ENCODE measurements around the gene GPATCH11. TPM values are rescaled to one million over a fixed set of nuclear protein-coding genes. Genes with fewer than 3 reads are reported as not detected.

GPATCH11 gene
- polyA plus RNA-seq, 3 donors from 2014 or later, result 5.7 to 9.4 (median 8.2) TPM

DNA sequence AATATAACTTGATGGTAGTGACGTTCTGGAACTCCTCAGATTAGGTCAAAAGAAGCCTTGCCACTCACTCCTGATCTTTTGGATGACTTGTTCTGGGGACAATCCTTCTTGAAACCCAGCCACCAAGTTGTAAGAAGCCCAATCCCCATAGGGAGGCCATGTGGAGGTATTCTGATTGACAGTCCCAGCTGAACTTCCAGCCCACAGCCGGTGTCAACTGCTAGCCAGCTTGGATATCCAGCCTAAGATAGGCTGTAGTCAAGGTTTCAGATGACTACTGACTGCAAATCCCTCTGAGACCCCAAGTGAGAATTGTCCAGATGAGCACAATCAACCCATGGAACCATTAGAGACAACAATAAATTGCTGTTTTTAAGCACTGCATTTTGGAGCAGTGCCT, 41.1 kb downstream of the GPATCH11 start:
- Mint-ChIP-seq H3K4me3 (no peak overlapping the region), H3K27me3 (ENCODE audit: low read depth in 3 of 3) (peaks cover 0 to 3% (median 0%) of the 10 kb centered on the region in 3 donors), H3K27ac (peak overlapping the region in 1 of 6 donors; percentile 32)

DNA sequence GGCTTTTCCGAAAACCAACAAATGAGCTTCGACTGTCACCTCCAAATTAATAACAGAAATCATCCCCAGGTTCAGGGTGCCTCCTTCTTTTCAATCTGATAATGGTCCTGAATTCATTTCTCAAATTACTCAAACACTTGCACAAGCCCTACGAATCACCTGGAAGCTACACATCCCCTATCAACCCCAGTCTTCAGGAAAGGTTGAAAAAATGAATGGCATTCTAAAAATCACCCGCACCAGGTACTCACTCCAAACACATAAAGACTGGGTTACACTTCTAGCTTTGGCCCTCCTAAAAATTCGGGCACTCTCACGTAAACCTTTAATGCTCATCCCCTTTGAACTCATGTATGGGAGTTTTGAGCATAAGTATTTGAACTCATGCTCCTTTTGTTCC, 48.6 kb downstream of the GPATCH11 start:
- no peak overlapping the region for H3K27ac Mint-ChIP-seq
- H3K4me3 Mint-ChIP-seq, result no peak overlapping the region
- no peaks in the 10 kb centered on the region for H3K9me3 Mint-ChIP-seq
- H3K27me3 Mint-ChIP-seq (ENCODE audit: low read depth in 3 of 3), result no peaks in the 10 kb centered on the region
- peaks cover 0 to 8% of the 10 kb centered on the region in 2 donors for H3K4me1 Mint-ChIP-seq
- no peak for DNase-seq
- peaks cover 27 to 53% (median 51%) of the 10 kb centered on the region in 3 donors for H3K36me3 Mint-ChIP-seq

More for the DNA sequence above, 41.1 kb downstream of the GPATCH11 start:
- H3K9me3 Mint-ChIP-seq, result no peaks in the 10 kb centered on the region
- H3K36me3 Mint-ChIP-seq, result peaks cover 3 to 48% (median 27%) of the 10 kb centered on the region in 3 donors
- DNase-seq, result no peak
- H3K4me1 Mint-ChIP-seq, result peaks cover 3 to 14% of the 10 kb centered on the region in 2 donors

DNA sequence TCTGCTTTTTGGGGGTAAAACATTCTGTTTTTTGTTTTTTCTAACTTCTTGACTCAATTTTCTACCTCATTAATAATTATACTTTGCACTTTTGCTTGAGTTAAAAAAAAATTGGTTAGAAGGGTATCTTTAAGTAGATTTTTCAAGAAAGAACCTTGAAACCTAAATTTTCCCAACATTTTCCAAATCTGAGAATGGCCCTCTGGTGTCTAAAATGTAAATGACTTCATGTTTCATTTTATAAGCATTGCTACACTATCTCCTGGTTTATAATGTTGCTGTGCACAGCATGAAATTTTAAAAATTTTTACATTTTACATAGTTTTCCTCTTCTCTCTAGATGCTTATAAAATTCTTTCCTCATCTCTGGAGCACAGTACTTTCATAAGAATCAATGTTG, 58.2 kb downstream of the GPATCH11 start:
- Mint-ChIP-seq H3K4me1 (no peaks in the 10 kb centered on the region), H3K4me3 (no peak overlapping the region), H3K27me3 (ENCODE audit: low read depth in 3 of 3) (peaks cover 0 to 2% (median 0%) of the 10 kb centered on the region in 3 donors), H3K36me3 (peaks cover 27 to 39% (median 29%) of the 10 kb centered on the region in 3 donors), H3K9me3 (peaks cover 0 to 1% (median 0%) of the 10 kb centered on the region in 6 donors), H3K27ac (peak overlapping the region in 1 of 6 donors; percentile 34)
- no peak for DNase-seq

DNA sequence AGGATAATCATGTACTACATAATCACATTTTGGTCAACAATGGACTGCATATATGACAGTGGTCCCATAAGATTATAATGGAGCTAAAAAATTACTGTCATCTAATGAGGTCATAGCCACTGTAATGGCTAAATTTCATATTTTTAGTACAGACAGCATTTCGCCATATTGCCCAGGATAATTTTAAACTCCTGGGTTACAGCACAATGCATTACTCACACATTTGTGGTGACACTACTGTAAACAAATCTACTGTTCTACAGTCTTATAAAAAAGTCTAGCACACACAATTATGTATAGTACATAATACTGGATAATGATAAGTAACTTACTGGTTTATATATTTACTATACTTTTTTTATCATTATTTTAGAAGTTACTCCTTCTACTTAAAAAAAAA, 59.7 kb downstream of the GPATCH11 start:
- Mint-ChIP-seq H3K27ac (no peak overlapping the region), H3K9me3 (peaks cover 0 to 1% (median 0%) of the 10 kb centered on the region in 6 donors), H3K27me3 (ENCODE audit: low read depth in 3 of 3) (peaks cover 0 to 2% (median 0%) of the 10 kb centered on the region in 3 donors), H3K4me1 (peaks cover 4 to 9% of the 10 kb centered on the region in 2 donors), H3K4me3 (no peak overlapping the region), H3K36me3 (peaks cover 23 to 43% (median 35%) of the 10 kb centered on the region in 3 donors)
- no peak for DNase-seq

DNA sequence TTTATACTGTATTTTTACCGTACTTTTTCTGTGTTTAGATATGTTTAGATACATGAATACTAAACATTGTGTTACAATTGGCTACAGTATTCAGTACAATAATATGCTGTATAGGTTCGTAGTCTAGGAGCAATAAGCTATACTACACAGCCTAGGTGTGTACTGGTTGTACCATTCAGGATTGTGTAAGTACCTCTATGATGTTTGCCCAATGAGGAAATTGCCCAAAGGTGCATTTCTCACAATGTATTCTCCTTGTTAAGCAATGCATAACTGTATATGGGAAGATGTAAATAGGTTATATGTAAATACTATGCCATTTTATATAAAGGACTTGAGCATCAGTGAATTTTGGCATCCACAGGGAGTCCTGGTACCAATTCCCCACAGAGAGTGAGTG, 61.7 kb downstream of the GPATCH11 start:
- Mint-ChIP-seq H3K4me1 (peaks cover 16 to 30% of the 10 kb centered on the region in 2 donors), H3K27me3 (ENCODE audit: low read depth in 3 of 3) (peaks cover 0 to 2% (median 0%) of the 10 kb centered on the region in 3 donors), H3K4me3 (no peak overlapping the region), H3K36me3 (peaks cover 15 to 26% (median 25%) of the 10 kb centered on the region in 3 donors), H3K9me3 (peaks cover 0 to 1% (median 0%) of the 10 kb centered on the region in 6 donors), H3K27ac (no peak overlapping the region)
- no peak for DNase-seq

DNA sequence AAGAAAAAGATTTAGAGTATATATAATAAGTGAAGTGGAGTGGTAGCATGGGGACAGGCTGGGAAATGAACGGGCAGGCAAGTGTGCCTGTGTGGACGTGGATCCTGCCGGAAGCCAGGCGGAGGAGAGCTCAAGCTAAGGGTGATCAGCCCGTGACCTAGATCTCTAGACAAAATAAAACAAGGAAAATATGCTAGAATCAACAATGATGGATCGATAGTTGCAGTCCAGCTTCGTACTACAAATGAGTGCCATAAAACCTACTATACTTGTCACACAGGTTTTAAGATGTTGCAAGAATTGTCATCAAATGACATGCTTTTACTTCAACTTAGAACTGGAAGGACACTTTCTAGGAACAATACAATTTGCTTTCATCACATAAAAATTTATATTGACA, 64.0 kb downstream of the GPATCH11 start:
- H3K27ac Mint-ChIP-seq, result peak overlapping the region in 3 of 6 donors; percentile 1 to 31 (median 31)
- no peak overlapping the region for H3K4me3 Mint-ChIP-seq
- H3K9me3 Mint-ChIP-seq, result peaks cover 0 to 1% (median 0%) of the 10 kb centered on the region in 6 donors

More for the DNA sequence above, 64.0 kb downstream of the GPATCH11 start:
- H3K36me3 Mint-ChIP-seq, result peaks cover 14 to 34% (median 22%) of the 10 kb centered on the region in 3 donors
- peaks cover 26 to 48% of the 10 kb centered on the region in 2 donors for H3K4me1 Mint-ChIP-seq
- no peak for DNase-seq
- H3K27me3 Mint-ChIP-seq (ENCODE audit: low read depth in 3 of 3), result no peaks in the 10 kb centered on the region

Other genes with a start within 250 kb of the GPATCH11 start
- gene STRN, start 118.0 kb upstream of the GPATCH11 start, polyA plus RNA-seq, result 10 to 100 TPM in 2 of 3 donors, 1 to 10 TPM in 1; 9.1 to 20.6 (median 11.0) TPM
- gene HEATR5B, start 146 bp upstream of the GPATCH11 start, polyA plus RNA-seq, result 10 to 100 TPM in 1 of 3 donors, 1 to 10 TPM in 2; 6.2 to 14.5 (median 6.5) TPM
- 10 to 100 TPM; 16.4 to 48.1 (median 22.2) TPM for gene EIF2AK2, start 72.5 kb downstream of the GPATCH11 start, polyA plus RNA-seq
- gene SULT6B1, start 104.2 kb downstream of the GPATCH11 start, polyA plus RNA-seq, result not detected
- gene CEBPZOS, start 112.0 kb downstream of the GPATCH11 start, polyA plus RNA-seq, result 10 to 100 TPM; 37.6 to 45.4 (median 44.9) TPM
- 10 to 100 TPM; 16.2 to 28.9 (median 24.9) TPM for gene CEBPZ, start 147.1 kb downstream of the GPATCH11 start, polyA plus RNA-seq
- gene NDUFAF7, start 147.1 kb downstream of the GPATCH11 start, polyA plus RNA-seq, result 1 to 10 TPM; 5.9 to 8.1 (median 7.7) TPM
- 10 to 100 TPM; 24.3 to 48.0 (median 42.0) TPM for gene PRKD3, start 240.3 kb downstream of the GPATCH11 start, polyA plus RNA-seq